HG03108 (cell line): ENCODE data around the gene JPH2.

Experiments used
- ATAC-seq: cut with Tn5 transposase; IDR thresholded peaks from one replicate; pipeline ENCODE4 v1.9.1; 2021; ENCODE audit warnings: moderate library complexity; ENCODE audit not compliant: unreplicated experiment

Gene JPH2

GRCh38 chr20:44065401-44066340, 121.3 kb downstream of the JPH2 start:
- ATAC-seq, result no peak

DNA sequence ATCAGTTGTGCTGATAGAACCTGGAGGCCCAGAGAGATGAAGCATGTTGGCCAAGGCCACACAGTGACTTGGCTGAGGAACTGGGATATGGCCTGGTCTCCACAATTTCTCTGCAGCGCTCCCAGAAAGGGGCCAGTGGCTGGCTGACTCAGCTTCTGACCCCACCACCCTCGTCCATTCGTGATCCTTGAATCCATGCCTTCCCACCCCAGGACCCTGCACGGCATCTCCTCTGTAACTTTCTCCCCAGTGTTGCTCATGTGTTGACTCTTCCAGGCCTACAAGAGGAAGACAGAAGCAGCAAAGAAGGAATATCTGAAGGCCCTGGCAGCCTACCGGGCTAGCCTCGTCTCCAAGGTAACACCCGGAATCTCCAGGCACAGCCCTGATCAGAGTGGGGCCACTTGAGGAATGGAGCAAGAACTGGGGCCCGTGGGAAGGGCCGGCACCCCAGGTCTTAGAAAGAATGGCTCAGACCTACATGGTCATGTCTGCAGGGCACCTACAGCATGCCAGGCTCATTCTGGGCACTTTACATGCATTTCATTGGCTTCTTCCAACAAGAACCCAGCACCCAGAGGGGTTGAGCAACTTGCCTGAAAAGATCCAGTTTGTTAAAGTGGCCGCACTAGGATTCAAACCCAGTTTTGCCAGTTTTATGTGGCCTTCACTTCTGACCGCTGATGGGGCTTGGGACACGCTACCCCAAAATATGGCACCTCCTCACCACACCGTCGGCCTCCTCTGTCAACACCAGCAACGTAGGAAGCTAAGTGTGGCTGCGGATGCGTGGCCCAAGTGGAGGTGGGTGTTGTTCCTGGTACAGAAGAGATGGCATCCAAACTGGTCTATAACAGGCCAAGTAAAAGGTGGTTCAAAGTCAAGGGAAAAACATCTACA, 122.2 kb downstream of the JPH2 start:
- no peak for ATAC-seq
